ENCODE measurements around the gene POLE2.

- no peak for TF ChIP-seq CTCF (conservative IDR thresholded peaks at IDR 0.05; ENCODE audit: low read length)
- TF ChIP-seq EZH2phosphoT487 (IDR thresholded peaks at IDR 0.05; ENCODE audit: borderline replicate concordance, low read depth, low read length): no peak
These were observed 14.4 kb downstream of the POLE2 start for GRCh38 chr14:49673586-49673985.

Data from OCI-LY7 (cell line).